C4-2B (cell line): ENCODE results near the gene TMEM40.
A peak's percentile ranks its signal among the peaks of the same experiment; 100 is the strongest.
"Not testable (repeated sequence)": the region's sequence is repeated elsewhere in the genome, so short reads cannot be mapped to it uniquely, and the experiment has no call there.

ENCODE experiments used
- H3K27ac ChIP-seq: fragments of 450-650 bp; 2 replicates; pipeline ENCODE4 v1.5.1; 2017
- ZFX ChIP-seq: fragments of 450-650 bp; IDR thresholded peaks from 2 replicates; pipeline ENCODE4 v1.6.1; 2017
- TF ChIP-seq, protein P1 (sequence below): fragments of 450-650 bp; conservative IDR thresholded peaks from 2 replicates; pipeline ENCODE4 v1.5.1; 2017; ENCODE audit warnings: mild to moderate bottlenecking

The TMEM40 gene

GRCh38 chr3:12709334-12709733 is 49.7 kb downstream of the TMEM40 start:
- no peak overlapping the region for H3K27ac ChIP-seq
- TF ChIP-seq ZFX, result no peak
- TF ChIP-seq, protein P1, sequence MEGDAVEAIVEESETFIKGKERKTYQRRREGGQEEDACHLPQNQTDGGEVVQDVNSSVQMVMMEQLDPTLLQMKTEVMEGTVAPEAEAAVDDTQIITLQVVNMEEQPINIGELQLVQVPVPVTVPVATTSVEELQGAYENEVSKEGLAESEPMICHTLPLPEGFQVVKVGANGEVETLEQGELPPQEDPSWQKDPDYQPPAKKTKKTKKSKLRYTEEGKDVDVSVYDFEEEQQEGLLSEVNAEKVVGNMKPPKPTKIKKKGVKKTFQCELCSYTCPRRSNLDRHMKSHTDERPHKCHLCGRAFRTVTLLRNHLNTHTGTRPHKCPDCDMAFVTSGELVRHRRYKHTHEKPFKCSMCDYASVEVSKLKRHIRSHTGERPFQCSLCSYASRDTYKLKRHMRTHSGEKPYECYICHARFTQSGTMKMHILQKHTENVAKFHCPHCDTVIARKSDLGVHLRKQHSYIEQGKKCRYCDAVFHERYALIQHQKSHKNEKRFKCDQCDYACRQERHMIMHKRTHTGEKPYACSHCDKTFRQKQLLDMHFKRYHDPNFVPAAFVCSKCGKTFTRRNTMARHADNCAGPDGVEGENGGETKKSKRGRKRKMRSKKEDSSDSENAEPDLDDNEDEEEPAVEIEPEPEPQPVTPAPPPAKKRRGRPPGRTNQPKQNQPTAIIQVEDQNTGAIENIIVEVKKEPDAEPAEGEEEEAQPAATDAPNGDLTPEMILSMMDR, result no peak

GRCh38 chr3:12708584-12709192 is 50.4 kb downstream of the TMEM40 start:
- H3K27ac ChIP-seq, result no peak overlapping the region
- TF ChIP-seq, protein P1, result no peak
- TF ChIP-seq ZFX, result no peak

DNA sequence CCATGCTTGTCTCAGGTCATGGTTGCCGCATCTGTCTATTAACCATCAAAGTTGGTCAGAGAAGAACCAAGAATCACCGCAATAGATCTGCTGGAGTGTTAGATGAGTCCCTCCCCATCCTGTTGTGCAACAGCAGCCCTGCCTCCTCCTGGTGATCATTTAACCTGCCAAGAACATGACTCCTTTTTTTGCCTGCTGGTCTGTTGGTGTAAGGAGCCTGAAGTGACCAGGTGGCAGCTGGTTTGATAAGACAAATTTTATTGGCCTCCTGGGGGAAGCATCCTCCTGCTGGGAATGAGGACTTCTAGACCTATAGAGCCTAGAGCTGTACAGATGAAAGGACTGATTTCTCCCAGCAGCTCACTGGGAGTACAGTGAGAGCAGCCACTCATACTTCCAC is 51.6 kb downstream of the TMEM40 start:
- H3K27ac ChIP-seq, result no peak overlapping the region
- TF ChIP-seq, protein P1, result no peak
- no peak for TF ChIP-seq ZFX

GRCh38 chr3:12706504-12707253 is 52.4 kb downstream of the TMEM40 start:
- H3K27ac ChIP-seq, result no peak overlapping the region
- TF ChIP-seq ZFX, result no peak
- TF ChIP-seq, protein P1, result peak; percentile 85

DNA sequence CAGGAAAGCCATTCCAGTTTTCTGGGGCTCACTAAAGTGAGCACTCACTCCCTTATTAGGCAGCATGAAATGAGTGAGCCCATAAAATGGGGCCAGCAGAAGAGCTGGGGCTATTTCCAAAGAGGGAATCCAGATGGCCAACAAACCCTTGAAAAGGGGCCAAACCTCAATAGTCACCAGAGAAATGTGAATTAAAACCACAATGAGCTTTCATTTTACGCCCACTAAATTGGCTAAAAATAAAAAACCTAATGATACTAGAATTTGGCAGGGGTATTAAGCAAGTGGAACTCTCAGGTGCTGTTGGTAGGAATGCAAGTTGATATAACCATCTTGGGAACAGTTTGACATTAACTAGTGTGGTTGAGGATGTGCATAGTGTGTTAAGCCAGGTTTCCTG is 53.1 kb downstream of the TMEM40 start:
- H3K27ac ChIP-seq, result no peak overlapping the region
- no peak for TF ChIP-seq ZFX
- TF ChIP-seq, protein P1, result no peak

DNA sequence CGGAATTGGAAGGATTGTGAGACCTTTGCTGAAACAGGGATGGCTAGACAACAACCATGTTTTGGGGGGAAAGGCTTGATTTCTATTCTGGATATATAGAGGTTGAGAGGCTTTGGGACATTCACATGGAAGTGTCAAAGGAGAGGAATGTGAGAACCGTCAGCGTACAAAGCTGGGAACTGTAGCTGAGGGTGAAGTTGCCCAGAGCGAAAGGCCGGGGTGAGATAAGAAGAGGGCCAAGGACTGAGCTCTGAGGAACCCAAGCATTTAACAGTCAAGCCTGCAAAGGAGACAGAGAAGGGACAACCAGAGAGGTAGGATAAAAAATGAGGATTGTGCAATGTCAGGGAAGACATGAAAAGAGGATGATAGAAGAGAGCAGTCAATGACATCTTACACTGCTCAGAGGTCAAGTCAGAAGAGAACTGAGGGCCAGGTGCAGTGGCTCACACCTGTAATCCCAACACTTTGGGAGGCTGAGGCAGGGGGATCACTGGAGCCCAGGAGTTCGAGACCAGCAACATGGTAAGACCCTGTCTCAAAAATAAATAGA is 53.6 kb downstream of the TMEM40 start:
- H3K27ac ChIP-seq, result no peak overlapping the region
- no peak for TF ChIP-seq ZFX
- TF ChIP-seq, protein P1, result no peak

DNA sequence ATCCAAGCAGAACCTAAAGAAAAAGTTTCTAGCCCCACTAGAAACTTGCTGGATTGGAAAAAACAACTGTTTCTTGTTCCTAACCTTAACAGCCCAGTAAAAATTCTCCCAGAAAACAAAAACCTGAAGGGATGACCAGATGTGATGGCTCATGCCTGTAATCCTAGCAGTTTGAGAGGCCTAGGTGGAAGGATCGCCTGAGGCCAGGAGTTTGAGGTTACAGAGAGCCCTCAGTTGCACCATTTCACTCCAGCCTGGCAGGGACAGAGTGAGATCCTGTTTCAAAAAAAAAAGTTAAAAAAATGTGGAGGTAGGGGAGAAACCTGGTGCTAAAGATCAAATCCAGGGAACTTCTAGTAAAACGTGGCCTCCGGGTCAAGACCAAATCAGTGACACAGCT is 56.6 kb downstream of the TMEM40 start:
- no peak overlapping the region for H3K27ac ChIP-seq
- TF ChIP-seq ZFX, result no peak
- TF ChIP-seq, protein P1, result no peak

DNA sequence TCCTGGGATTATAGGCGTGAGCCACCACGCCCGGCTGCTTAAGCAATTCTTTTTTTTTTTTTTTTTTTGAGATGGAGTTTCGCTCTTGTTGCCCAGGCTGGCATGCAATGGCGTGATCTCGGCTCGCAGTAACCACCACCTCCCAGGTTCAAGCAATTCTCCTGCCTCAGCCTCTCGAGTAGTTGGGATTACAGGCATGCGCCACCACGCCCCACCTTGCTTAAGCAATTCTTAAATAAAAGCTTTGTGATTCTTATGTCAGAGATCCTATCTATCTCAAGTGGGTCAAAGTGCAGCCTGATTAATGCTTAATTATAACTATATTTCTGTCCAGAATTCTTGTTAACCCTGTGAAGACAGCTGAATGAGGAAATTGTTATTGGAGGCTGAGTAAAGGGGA is 57.5 kb downstream of the TMEM40 start:
- not testable (repeated sequence) for H3K27ac ChIP-seq
